ENCODE data around the gene TMEM182.

The TMEM182 gene

DNA sequence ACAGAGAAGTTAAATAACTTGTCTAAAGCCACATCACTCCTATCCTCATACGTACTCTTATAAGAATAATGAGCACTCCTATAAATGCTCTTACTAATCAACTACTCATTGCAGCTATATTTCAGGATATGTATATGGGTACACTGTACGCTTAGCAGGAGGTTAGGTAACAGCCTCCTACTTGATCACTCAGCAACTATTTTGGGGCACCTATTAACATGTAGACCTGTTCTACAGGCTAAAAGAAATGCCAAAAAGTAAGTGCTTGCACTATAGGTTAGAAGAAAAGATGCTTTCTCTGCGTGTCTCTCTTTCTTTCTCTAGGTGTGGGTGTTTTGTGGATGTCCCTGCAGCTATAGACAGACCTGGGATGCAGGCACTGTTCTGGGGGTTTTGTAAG lies 83.1 kb downstream of the TMEM182 start:
- TF ChIP-seq CTCF (IDR thresholded peaks at IDR 0.05; ENCODE audit: low read depth, low read length), result no peak
- H3K4me3 ChIP-seq (ENCODE audit: low read depth, low read length), result no peak overlapping the region
- no peak for DNase-seq (ENCODE audit: low read depth)

DNA sequence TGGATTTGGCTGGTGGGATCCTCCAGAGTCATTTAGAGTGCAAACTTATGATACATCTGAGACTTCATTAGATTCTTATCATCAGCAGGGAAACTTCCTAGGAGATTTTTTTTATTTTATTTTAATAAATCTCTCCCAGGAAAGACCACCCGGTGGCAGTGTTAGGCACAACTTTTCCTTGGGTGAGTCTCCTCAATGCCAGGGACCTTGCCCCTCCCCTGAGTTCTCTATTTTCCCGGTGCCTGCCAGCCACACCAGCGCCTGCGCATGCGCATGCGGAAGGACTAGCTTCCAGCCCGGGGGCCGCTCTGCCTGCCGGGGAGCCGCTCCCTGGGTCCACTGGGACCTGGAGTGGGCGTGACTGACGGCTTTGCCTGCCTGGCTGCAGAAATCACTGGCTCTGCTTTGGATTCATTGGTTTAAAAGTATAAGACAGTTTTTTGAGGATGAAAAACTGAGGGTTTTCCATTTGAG lies 86.6 kb downstream of the TMEM182 start:
- DNase-seq (ENCODE audit: low read depth), result peak; percentile 89
- TF ChIP-seq MAX (IDR thresholded peaks at IDR 0.05; ENCODE audit: low read depth, low read length) (no peak), CTCF (IDR thresholded peaks at IDR 0.05; ENCODE audit: low read depth, low read length) (peak; percentile 21)
- H3K4me3 ChIP-seq (ENCODE audit: low read depth, low read length), result peak overlapping the region; percentile 30

DNA sequence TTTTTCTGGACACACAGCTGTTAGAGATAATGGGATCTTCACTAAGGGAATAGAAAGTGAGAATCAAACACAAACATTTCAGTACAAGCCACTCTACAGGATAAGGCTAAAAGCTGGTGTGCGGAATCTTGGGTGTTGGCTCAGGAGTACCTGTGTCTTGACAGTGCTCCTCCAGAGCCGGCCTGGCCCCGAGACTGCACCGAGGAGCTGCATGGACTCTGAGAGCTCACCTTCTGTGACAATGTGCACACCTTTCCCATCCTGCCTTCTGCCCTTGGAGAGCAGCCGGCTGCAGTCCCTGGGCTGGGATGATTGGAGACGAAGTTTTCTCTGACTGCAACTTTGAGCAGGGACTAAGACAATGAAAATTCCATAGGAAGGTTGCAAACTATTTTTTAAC lies 89.1 kb downstream of the TMEM182 start:
- TF ChIP-seq MAX (IDR thresholded peaks at IDR 0.05; ENCODE audit: low read depth, low read length) (no peak), POLR2A (IDR thresholded peaks at IDR 0.05; ENCODE audit: extremely low read depth, insufficient read length) (no peak), MYC (IDR thresholded peaks at IDR 0.05; ENCODE audit: low read depth, low read length) (no peak), CTCF (IDR thresholded peaks at IDR 0.05; ENCODE audit: low read depth, low read length) (no peak)
- DNase-seq (ENCODE audit: low read depth), result no peak
- H3K4me3 ChIP-seq (ENCODE audit: low read depth, low read length), result no peak overlapping the region

DNA sequence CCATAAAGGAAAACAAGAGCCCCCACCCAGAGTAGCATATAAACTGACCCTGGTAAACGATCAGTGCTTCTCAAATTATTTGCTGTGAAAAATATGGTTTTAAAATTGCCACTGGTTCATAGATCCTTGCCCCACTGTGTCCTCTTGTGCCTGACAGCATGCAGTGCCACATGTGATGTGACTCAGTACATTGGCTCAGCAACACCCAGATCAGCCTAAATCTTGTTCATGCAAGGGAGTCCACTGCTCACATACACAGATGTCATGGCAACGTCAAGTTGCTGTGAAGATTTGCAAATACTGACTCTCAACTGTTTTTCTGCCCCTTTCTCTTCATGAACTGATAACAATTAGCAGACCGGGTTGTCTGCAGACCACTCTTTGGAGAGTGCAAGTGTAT lies 91.0 kb downstream of the TMEM182 start:
- no peak for DNase-seq (ENCODE audit: low read depth)
- TF ChIP-seq POLR2A (IDR thresholded peaks at IDR 0.05; ENCODE audit: extremely low read depth, insufficient read length) (no peak), MYC (IDR thresholded peaks at IDR 0.05; ENCODE audit: low read depth, low read length) (no peak), MAX (IDR thresholded peaks at IDR 0.05; ENCODE audit: low read depth, low read length) (no peak)
- no peak overlapping the region for H3K4me3 ChIP-seq (ENCODE audit: low read depth, low read length)

Measured in NB4 (cell line).